Measurements from ENCODE around the gene HIGD1C. TPM values are rescaled to one million over a fixed set of nuclear protein-coding genes. Genes with fewer than 3 reads are reported as not detected.

HIGD1C gene
- total RNA-seq, 2 experiments from 2014 or later = not detected

DNA sequence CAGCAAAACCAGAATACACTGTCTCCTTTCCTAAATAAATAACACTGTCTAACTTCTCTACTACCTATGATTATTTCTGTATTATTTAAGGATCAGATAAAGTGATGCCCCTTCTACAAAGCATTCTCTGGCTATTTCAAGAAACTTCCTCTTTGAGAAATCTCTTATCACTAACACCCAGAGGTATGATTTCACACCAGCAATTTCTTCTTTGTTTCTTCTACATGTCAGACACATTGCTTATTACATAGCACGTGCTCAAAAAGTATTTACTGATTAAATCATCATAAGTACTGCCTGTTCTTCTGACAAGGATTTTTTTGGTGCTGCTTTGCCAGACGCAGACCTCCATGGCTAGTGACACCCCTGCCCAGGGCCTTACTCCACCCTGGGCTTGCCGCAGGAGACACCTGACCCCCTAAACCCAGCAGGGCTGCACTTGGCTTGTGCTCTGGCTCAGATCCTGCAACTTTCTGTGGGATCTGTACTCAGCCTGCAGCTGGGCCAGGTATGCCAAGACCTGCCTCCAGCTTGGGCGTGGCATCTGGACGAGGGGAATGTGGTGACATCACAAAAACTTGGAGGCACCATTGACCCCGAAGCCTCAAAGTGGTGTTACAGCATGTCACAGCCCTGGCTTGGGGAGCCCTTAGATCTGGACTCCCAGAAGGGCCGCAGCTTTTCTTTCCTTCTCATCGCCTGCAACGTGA is 15.4 kb upstream of the HIGD1C start:
- H3K27me3 Mint-ChIP-seq = no peaks in the 10 kb centered on the region
- peaks cover 6% of the 10 kb centered on the region for H3K36me3 Mint-ChIP-seq (ENCODE audit: low read depth)
- ChIA-PET POLR2A (no interaction called here), CTCF (no interaction called here)
- H3K9me3 Mint-ChIP-seq = peaks cover 9% of the 10 kb centered on the region
- H3K4me1 Mint-ChIP-seq (ENCODE audit: low read depth) = no peaks in the 10 kb centered on the region
- no peak for DNase-seq
- no peak overlapping the region for H3K4me3 Mint-ChIP-seq
- no peak overlapping the region for H3K27ac Mint-ChIP-seq
- ATAC-seq = no peak
- TF ChIP-seq CTCF (IDR thresholded peaks at IDR 0.05) = no peak
- intact Hi-C loops (cut with micrococcal nuclease) = no loop called here

- H3K27ac Mint-ChIP-seq = no peak overlapping the region
- H3K36me3 Mint-ChIP-seq (ENCODE audit: low read depth) = peaks cover 6% of the 10 kb centered on the region
- no peak for ATAC-seq
- no peak for DNase-seq
- H3K9me3 Mint-ChIP-seq = peaks cover 9% of the 10 kb centered on the region
- no peak overlapping the region for H3K4me3 Mint-ChIP-seq
- no peaks in the 10 kb centered on the region for H3K27me3 Mint-ChIP-seq
- H3K4me1 Mint-ChIP-seq (ENCODE audit: low read depth) = no peaks in the 10 kb centered on the region
- ChIA-PET POLR2A (no interaction called here), CTCF (no interaction called here)
- intact Hi-C loops (cut with micrococcal nuclease) = no loop called here
- TF ChIP-seq CTCF (IDR thresholded peaks at IDR 0.05) = no peak
These were observed 14.7 kb upstream of the HIGD1C start for GRCh38 chr12:50937653-50938052.

GRCh38 chr12:50947933-50948626 is 4.3 kb upstream of the HIGD1C start:
- Mint-ChIP-seq H3K27ac (no peak overlapping the region), H3K27me3 (no peaks in the 10 kb centered on the region), H3K4me3 (no peak overlapping the region), H3K9me3 (no peaks in the 10 kb centered on the region), H3K36me3 (ENCODE audit: low read depth) (no peaks in the 10 kb centered on the region), H3K4me1 (ENCODE audit: low read depth) (no peaks in the 10 kb centered on the region)
- POLR2A ChIA-PET = no interaction called here
- intact Hi-C loops (cut with micrococcal nuclease) = no loop called here
- CTCF ChIA-PET = no interaction called here
- no peak for TF ChIP-seq CTCF (IDR thresholded peaks at IDR 0.05)
- no peak for DNase-seq
- ATAC-seq = no peak

DNA sequence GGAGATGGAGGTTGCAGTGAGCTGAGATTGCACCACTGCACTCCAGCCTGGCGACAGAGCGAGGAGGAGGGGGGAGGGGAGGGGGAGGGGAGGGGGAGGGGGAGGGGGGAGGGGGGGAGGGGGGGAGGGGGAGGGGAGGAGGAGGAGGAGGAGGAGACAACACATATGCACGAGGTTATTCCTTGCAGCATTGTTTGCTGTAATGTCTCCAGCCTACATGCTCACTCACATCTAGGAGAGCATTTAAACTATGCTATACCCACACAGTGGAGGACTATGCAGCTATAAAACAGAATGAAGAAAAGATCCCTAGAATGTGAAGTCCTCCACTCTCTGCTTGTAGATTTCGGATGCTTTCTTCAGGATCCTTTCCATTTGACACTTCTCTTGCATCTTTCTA is 3.5 kb upstream of the HIGD1C start:
- Mint-ChIP-seq H3K4me3 (no peak overlapping the region), H3K4me1 (ENCODE audit: low read depth) (no peaks in the 10 kb centered on the region), H3K36me3 (ENCODE audit: low read depth) (no peaks in the 10 kb centered on the region), H3K27ac (no peak overlapping the region), H3K27me3 (no peaks in the 10 kb centered on the region), H3K9me3 (no peaks in the 10 kb centered on the region)
- CTCF ChIA-PET = interaction anchor here (1.1 kb wide), 1 partner anchor 12 kb away, joined by 3 read pairs; no protein-coding TSS in a partner anchor
- intact Hi-C loops (cut with micrococcal nuclease) = no loop called here
- no peak for DNase-seq
- POLR2A ChIA-PET = interaction anchor here (0.7 kb wide), 1 partner anchor 720 kb away, joined by 3 read pairs; no protein-coding TSS in a partner anchor
- ATAC-seq = no peak
- TF ChIP-seq CTCF (IDR thresholded peaks at IDR 0.05) = no peak

GRCh38 chr12:50949801-50950302 is 2.5 kb upstream of the HIGD1C start:
- CTCF ChIA-PET = interaction anchor here (1.1 kb wide), 1 partner anchor 11 kb away, joined by 3 read pairs; no protein-coding TSS in a partner anchor
- intact Hi-C loops (cut with micrococcal nuclease) = no loop called here
- no peak for TF ChIP-seq CTCF (IDR thresholded peaks at IDR 0.05)

More at GRCh38 chr12:50949801-50950302, 2.5 kb upstream of the HIGD1C start:
- H3K4me1 Mint-ChIP-seq (ENCODE audit: low read depth) = no peaks in the 10 kb centered on the region
- POLR2A ChIA-PET = interaction anchor here (0.7 kb wide), 1 partner anchor 719 kb away, joined by 3 read pairs; no protein-coding TSS in a partner anchor
- H3K9me3 Mint-ChIP-seq = no peaks in the 10 kb centered on the region
- H3K36me3 Mint-ChIP-seq (ENCODE audit: low read depth) = no peaks in the 10 kb centered on the region
- no peak overlapping the region for H3K4me3 Mint-ChIP-seq
- no peak for DNase-seq
- no peak for ATAC-seq
- H3K27me3 Mint-ChIP-seq = no peaks in the 10 kb centered on the region
- H3K27ac Mint-ChIP-seq = no peak overlapping the region

Data from activated CD8-positive, alpha-beta T cell treated with anti-CD3 and anti-CD28 coated beads for 36 hours (primary cell).